Measurements from ENCODE around the gene CDH1. TPM values are rescaled to one million over a fixed set of nuclear protein-coding genes. Genes with fewer than 3 reads are reported as not detected.

Gene CDH1
- total RNA-seq, 1 experiment from 2014 or later = 328 TPM

- no peaks in the 10 kb centered on the region for H3K9me3 Mint-ChIP-seq (ENCODE audit: low read depth, unreplicated experiment)
- CTCF ChIA-PET = interaction anchor here (0.6 to 1.1 kb wide), 2 partner anchors 10 to 76 kb away, joined by 3 to 4 read pairs; no protein-coding TSS in a partner anchor
- intact Hi-C loops (cut with micrococcal nuclease; ENCODE audit: unreplicated experiment) = no loop called here
- no peaks in the 10 kb centered on the region for H3K27me3 Mint-ChIP-seq (ENCODE audit: unreplicated experiment)
- BruUV-seq (replicated peaks) = no TSS peak
- DNase-seq = no peak
- TF ChIP-seq CTCF (IDR thresholded peaks at IDR 0.05; ENCODE audit: unreplicated experiment) = no peak
- H3K4me3 Mint-ChIP-seq (ENCODE audit: low read depth, unreplicated experiment) = no peak overlapping the region
- peaks cover 5% of the 10 kb centered on the region for H3K36me3 Mint-ChIP-seq (ENCODE audit: insufficient read depth, unreplicated experiment)
- H3K27ac Mint-ChIP-seq (ENCODE audit: unreplicated experiment) = no peak overlapping the region
- no peaks in the 10 kb centered on the region for H3K4me1 Mint-ChIP-seq (ENCODE audit: low read depth, unreplicated experiment)
These were observed 14.7 kb upstream of the CDH1 start for GRCh38 chr16:68722119-68723024.

GRCh38 chr16:68724797-68725196, 12.3 kb upstream of the CDH1 start:
- intact Hi-C loops (cut with micrococcal nuclease; ENCODE audit: unreplicated experiment) = no loop called here
- H3K9me3 Mint-ChIP-seq (ENCODE audit: low read depth, unreplicated experiment) = no peaks in the 10 kb centered on the region
- TF ChIP-seq CTCF (IDR thresholded peaks at IDR 0.05; ENCODE audit: unreplicated experiment) = no peak
- H3K27ac Mint-ChIP-seq (ENCODE audit: unreplicated experiment) = no peak overlapping the region
- no peaks in the 10 kb centered on the region for H3K27me3 Mint-ChIP-seq (ENCODE audit: unreplicated experiment)
- peaks cover 10% of the 10 kb centered on the region for H3K36me3 Mint-ChIP-seq (ENCODE audit: insufficient read depth, unreplicated experiment)
- no peak for DNase-seq
- no peak overlapping the region for H3K4me3 Mint-ChIP-seq (ENCODE audit: low read depth, unreplicated experiment)
- BruUV-seq (replicated peaks) = no TSS peak
- no peaks in the 10 kb centered on the region for H3K4me1 Mint-ChIP-seq (ENCODE audit: low read depth, unreplicated experiment)
- CTCF ChIA-PET = no interaction called here

- no peak for TF ChIP-seq CTCF (IDR thresholded peaks at IDR 0.05; ENCODE audit: unreplicated experiment)
- Mint-ChIP-seq H3K4me1 (ENCODE audit: low read depth, unreplicated experiment) (peaks cover 15% of the 10 kb centered on the region), H3K9me3 (ENCODE audit: low read depth, unreplicated experiment) (no peaks in the 10 kb centered on the region)
These were observed 8.6 kb upstream of the CDH1 start for GRCh38 chr16:68728523-68728922.

GRCh38 chr16:68731637-68732036, 5.5 kb upstream of the CDH1 start:
- no peak for TF ChIP-seq CTCF (IDR thresholded peaks at IDR 0.05; ENCODE audit: unreplicated experiment)
- CTCF ChIA-PET = interaction anchor here (0.6 kb wide), 1 partner anchor 109 kb away, joined by 5 read pairs; no protein-coding TSS in a partner anchor
- H3K4me3 Mint-ChIP-seq (ENCODE audit: low read depth, unreplicated experiment) = no peak overlapping the region
- peaks cover 7% of the 10 kb centered on the region for H3K36me3 Mint-ChIP-seq (ENCODE audit: insufficient read depth, unreplicated experiment)
- H3K27me3 Mint-ChIP-seq (ENCODE audit: unreplicated experiment) = no peaks in the 10 kb centered on the region
- peaks cover 15% of the 10 kb centered on the region for H3K4me1 Mint-ChIP-seq (ENCODE audit: low read depth, unreplicated experiment)
- no TSS peak for BruUV-seq (replicated peaks)
- intact Hi-C loops (cut with micrococcal nuclease; ENCODE audit: unreplicated experiment) = no loop called here
- no peak for DNase-seq
- no peak overlapping the region for H3K27ac Mint-ChIP-seq (ENCODE audit: unreplicated experiment)
- H3K9me3 Mint-ChIP-seq (ENCODE audit: low read depth, unreplicated experiment) = no peaks in the 10 kb centered on the region

More at GRCh38 chr16:68728523-68728922, 8.6 kb upstream of the CDH1 start:
- intact Hi-C loops (cut with micrococcal nuclease; ENCODE audit: unreplicated experiment) = no loop called here
- H3K27ac Mint-ChIP-seq (ENCODE audit: unreplicated experiment) = no peak overlapping the region
- no peak overlapping the region for H3K4me3 Mint-ChIP-seq (ENCODE audit: low read depth, unreplicated experiment)
- DNase-seq = no peak
- no peaks in the 10 kb centered on the region for H3K27me3 Mint-ChIP-seq (ENCODE audit: unreplicated experiment)
- CTCF ChIA-PET = interaction anchor here (1.1 kb wide), 1 partner anchor 60 kb away, joined by 8 read pairs; no protein-coding TSS in a partner anchor
- no TSS peak for BruUV-seq (replicated peaks)
- H3K36me3 Mint-ChIP-seq (ENCODE audit: insufficient read depth, unreplicated experiment) = peaks cover 5% of the 10 kb centered on the region
